AG04450 (cell line): Measurements from ENCODE around the gene EML1. TPM values are rescaled to one million over a fixed set of nuclear protein-coding genes. Genes with fewer than 3 reads are reported as not detected.

Experiments
- CTCF ChIA-PET: fragments of 300-600, 350-600 bp; formaldehyde crosslinking; extraction: SDS; loops from one replicate; lab custom pipeline; 2022; ENCODE audit warnings: antibody characterized with exemption, inconsistent platforms; lab: Charles Lee
- POLR2A ChIA-PET: fragments of 350-600 bp; formaldehyde crosslinking; extraction: SDS; loops from one replicate; lab custom pipeline; 2021; ENCODE audit warnings: antibody characterized with exemption, inconsistent platforms; lab: Yijun Ruan, JAX
- DNase-seq: peaks from one replicate; pipeline ENCODE4 v3.0.0-alpha.2; 2011; ENCODE audit warnings: low read depth, low spot score
- H3K27ac ChIP-seq: one replicate; pipeline ENCODE4 v1.5.1; 2012; ENCODE audit warnings: low read depth, low read length, control low read depth
- H3K27me3 ChIP-seq: one replicate; pipeline ENCODE4 v1.6.0; 2012; ENCODE audit warnings: low read length; ENCODE audit not compliant: control insufficient read depth, insufficient read depth
- H3K4me3 ChIP-seq: 2 replicates; pipeline ENCODE4 v1.5.1; 2011; ENCODE audit warnings: mild to moderate bottlenecking, low read depth, low read length, control low read depth
- H3K9me3 ChIP-seq: 2 replicates; pipeline ENCODE4 v1.5.1; 2012; ENCODE audit warnings: low read length; ENCODE audit not compliant: control insufficient read depth, insufficient read depth
- polyA plus RNA-seq: library from polyadenylated mRNA; depleted of rRNA; stranded (reverse); fragments of >200 nt; gene quantifications from 2 replicates; pipeline ENCODE4 v1.2.3, GENCODE V29; 2011
- TF ChIP-seq, protein P1 (sequence below): IDR thresholded peaks from 2 replicates; pipeline ENCODE4 v1.5.1; 2011; ENCODE audit warnings: low read depth, low read length, control low read depth, inconsistent platforms

EML1 gene
- polyA plus RNA-seq, 1 experiment = 37.7 TPM

DNA sequence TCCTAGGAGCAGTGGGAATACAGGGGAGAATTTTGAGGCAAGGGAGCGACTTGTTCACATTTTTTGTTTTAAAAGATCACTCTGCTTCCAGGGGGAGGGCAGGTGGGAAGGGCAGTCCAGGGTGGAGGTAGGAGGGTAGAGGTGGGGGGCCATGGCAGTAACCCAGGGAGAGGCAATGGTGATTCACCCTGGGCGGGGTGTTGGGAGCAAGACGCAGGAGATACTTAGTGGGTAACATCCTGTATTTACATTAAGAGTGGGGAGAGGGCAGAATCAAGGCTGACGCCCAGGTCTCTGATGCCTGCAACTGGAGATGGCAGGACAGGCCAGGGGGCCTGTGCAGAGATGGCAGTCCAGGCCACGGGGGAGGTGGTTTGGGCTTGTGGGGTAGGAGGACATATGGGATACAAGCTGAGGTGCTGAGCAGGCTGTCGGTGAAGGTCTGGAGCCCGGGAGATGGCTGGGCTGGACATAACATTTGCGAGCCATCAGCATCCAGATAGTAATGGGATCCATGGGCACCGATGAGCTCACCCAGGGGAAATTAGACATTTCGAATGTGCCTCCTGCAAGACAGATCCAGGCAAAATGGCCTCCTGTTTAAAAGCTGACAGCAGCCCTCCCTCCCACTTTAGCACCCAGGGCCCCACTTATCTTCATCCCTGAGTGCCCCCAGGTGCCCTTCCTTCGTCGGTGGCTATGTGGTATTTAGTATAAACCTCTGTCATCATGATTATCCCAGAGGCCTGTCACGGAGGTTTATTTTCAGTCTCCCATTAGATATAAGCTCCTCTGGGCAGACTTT, 9.3 kb downstream of the EML1 start:
- ChIA-PET POLR2A (interaction anchor here (1.1 kb wide), 1 partner anchor 9 kb away, joined by 3 read pairs; the partner anchor contains the start of gene EML1), CTCF (interaction anchor here (1.3 kb wide), 1 partner anchor 97 kb away, joined by 6 read pairs; no protein-coding TSS in a partner anchor)
- Histone ChIP-seq H3K27ac (no peak overlapping the region), H3K4me3 (no peak overlapping the region), H3K9me3 (no peaks in the 10 kb centered on the region; the same call in 1 of the 2 replicates), H3K27me3 (no peaks in the 10 kb centered on the region)
- TF ChIP-seq, protein P1, sequence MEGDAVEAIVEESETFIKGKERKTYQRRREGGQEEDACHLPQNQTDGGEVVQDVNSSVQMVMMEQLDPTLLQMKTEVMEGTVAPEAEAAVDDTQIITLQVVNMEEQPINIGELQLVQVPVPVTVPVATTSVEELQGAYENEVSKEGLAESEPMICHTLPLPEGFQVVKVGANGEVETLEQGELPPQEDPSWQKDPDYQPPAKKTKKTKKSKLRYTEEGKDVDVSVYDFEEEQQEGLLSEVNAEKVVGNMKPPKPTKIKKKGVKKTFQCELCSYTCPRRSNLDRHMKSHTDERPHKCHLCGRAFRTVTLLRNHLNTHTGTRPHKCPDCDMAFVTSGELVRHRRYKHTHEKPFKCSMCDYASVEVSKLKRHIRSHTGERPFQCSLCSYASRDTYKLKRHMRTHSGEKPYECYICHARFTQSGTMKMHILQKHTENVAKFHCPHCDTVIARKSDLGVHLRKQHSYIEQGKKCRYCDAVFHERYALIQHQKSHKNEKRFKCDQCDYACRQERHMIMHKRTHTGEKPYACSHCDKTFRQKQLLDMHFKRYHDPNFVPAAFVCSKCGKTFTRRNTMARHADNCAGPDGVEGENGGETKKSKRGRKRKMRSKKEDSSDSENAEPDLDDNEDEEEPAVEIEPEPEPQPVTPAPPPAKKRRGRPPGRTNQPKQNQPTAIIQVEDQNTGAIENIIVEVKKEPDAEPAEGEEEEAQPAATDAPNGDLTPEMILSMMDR = no peak
- DNase-seq = no peak

DNA sequence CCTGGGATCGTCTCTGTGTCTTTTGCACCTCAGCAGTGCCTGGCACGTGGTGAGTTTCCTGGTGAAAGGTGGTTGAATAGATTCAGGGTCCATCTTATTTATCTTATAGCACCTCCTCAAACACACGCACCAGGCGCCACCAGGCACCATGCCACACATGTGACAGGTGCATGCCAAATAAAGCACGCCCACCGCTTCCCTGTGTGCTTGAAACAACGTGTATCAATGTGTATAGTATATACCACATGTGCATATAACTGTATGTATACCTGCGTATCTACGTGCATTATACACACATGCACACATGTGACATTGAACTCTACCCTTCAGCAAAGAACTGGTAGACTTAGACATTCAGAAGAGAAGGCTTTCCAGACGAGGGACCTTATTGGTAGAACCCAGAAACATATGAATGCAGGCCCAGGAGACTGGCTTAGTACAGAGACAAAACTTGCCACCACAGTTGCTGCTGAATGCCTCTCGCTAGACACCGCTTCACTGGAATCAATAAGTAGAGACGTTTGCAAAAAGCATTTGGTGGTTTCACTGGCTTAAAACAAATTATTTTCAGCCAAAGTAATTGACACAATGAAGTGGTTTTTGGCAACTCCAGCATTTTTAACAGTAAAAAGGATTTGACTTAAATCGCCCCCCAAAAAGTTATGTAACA, 10.0 kb downstream of the EML1 start:
- TF ChIP-seq, protein P1 = no peak
- no peak for DNase-seq
- Histone ChIP-seq H3K27ac (no peak overlapping the region), H3K9me3 (no peaks in the 10 kb centered on the region; the same call in 1 of the 2 replicates), H3K27me3 (no peaks in the 10 kb centered on the region), H3K4me3 (no peak overlapping the region)
- CTCF ChIA-PET = interaction anchor here (1.3 kb wide), 1 partner anchor 96 kb away, joined by 6 read pairs; no protein-coding TSS in a partner anchor
- POLR2A ChIA-PET = interaction anchor here (1.1 kb wide), 1 partner anchor 10 kb away, joined by 3 read pairs; the partner anchor contains the start of gene EML1

DNA sequence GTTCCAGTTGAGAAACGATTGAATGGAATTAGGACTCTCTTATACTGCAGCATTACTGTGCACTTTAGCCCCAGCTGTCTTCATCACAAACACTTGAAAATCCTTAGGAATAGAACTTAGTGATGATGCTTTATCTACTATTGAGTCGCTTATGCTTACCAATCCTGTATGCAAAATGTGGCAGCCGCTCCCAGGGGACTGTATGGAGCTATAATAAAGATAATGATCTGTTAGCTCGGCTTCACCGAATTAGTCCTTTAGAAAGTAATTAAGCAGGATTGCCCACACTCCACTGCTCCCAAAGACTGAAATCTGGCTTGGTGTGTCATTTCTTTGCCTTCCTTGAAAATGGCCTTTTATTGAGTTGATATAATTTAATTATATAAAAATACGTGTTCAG, 10.6 kb downstream of the EML1 start:
- no peak for DNase-seq
- no peaks in the 10 kb centered on the region for H3K27me3 ChIP-seq
- H3K27ac ChIP-seq = no peak overlapping the region
- no peaks in the 10 kb centered on the region; the same call in 1 of the 2 replicates for H3K9me3 ChIP-seq
- TF ChIP-seq, protein P1 = no peak
- ChIA-PET POLR2A (no interaction called here), CTCF (interaction anchor here (1.3 kb wide), 1 partner anchor 96 kb away, joined by 6 read pairs; no protein-coding TSS in a partner anchor)
- H3K4me3 ChIP-seq = no peak overlapping the region

DNA sequence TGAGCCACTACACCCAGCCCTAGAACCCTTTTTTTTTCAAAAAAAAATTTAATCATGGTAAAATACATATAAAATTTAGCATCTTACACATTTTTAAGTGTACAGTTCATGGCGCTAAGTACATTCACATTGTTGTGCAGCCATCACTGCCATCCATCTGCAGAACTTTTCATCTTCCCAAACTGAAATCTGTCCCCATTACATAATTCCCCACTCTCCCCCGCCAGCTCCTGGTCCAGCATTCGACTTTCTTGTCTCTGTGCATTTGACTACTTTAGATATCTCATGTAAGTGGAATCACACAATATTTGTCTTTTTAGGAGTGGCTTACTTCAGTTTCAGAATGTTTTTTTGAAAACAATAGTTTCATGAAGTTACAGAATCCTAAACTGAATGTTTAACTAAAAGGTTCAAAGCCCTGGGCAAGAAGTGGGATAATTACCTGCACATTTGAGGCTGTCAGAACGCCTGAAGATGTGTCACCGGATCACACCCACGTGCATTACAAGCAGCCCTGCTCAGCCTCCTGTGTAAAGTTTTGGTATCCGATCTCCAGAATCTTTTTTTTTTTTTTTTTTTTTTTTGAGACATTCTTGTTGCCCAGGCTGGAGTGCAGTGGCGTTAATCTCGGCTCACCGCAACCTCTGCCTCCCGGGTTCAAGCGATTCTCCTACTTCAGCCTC, 12.7 kb downstream of the EML1 start:
- TF ChIP-seq, protein P1 = no peak
- ChIA-PET CTCF (interaction anchor here (0.6 kb wide), 2 partner anchors 77 to 136 kb away, joined by 3 to 6 read pairs; no protein-coding TSS in a partner anchor), POLR2A (interaction anchor here (0.7 kb wide), 1 partner anchor 54 kb away, joined by 4 read pairs; no protein-coding TSS in a partner anchor)
- Histone ChIP-seq H3K9me3 (no peaks in the 10 kb centered on the region; the same call in 1 of the 2 replicates), H3K27ac (no peak overlapping the region), H3K4me3 (no peak overlapping the region), H3K27me3 (no peaks in the 10 kb centered on the region)
- DNase-seq = no peak
